Measurements from ENCODE around the gene ATP11A. TPM values are rescaled to one million over a fixed set of nuclear protein-coding genes. Genes with fewer than 3 reads are reported as not detected.

The ATP11A gene
- total and polyA plus RNA-seq, 7 donors: 0.69 to 22.9 (median 9.6) TPM

GRCh38 chr13:112891477-112892401 lies 201.9 kb downstream of the ATP11A start:
- no peak for DNase-seq
- no peaks in the 10 kb centered on the region for H3K9me3 ChIP-seq
- TF ChIP-seq POLR2A (IDR thresholded peaks at IDR 0.05): no peak
- TF ChIP-seq EP300 (IDR thresholded peaks at IDR 0.05): no peak
- no peak for TF ChIP-seq POLR2AphosphoS5 (IDR thresholded peaks at IDR 0.05)
- no peak for TF ChIP-seq CTCF (IDR thresholded peaks at IDR 0.05)
- H3K27ac ChIP-seq: no peak overlapping the region
- WGBS, 2 donors: 68 to 86% methylated on average over 40 of the region's 40 CpGs
- H3K4me1 ChIP-seq: peaks cover 0 to 24% (median 19%) of the 10 kb centered on the region in 4 donors
- intact Hi-C loops (cut with DNase I): no loop called here
- no peak overlapping the region for H3K4me3 ChIP-seq
- H3K27me3 ChIP-seq: peaks cover 21 to 40% (median 31%) of the 10 kb centered on the region in 3 donors
- no peaks in the 10 kb centered on the region for H3K36me3 ChIP-seq

- no peaks in the 10 kb centered on the region for H3K9me3 ChIP-seq
- no peak overlapping the region for H3K4me3 ChIP-seq
- no peak overlapping the region for H3K27ac ChIP-seq
- WGBS, 2 donors: 7 to 21% methylated on average over 22 of the region's 22 CpGs
- H3K36me3 ChIP-seq: no peaks in the 10 kb centered on the region
- DNase-seq: no peak
- TF ChIP-seq POLR2A (IDR thresholded peaks at IDR 0.05) (no peak), POLR2AphosphoS5 (IDR thresholded peaks at IDR 0.05) (no peak), CTCF (IDR thresholded peaks at IDR 0.05) (no peak), EP300 (IDR thresholded peaks at IDR 0.05) (no peak)
- intact Hi-C loops (cut with DNase I): no loop called here
- H3K4me1 ChIP-seq: peaks cover 0 to 24% (median 19%) of the 10 kb centered on the region in 4 donors
- peaks cover 21 to 48% (median 31%) of the 10 kb centered on the region in 3 donors for H3K27me3 ChIP-seq
Measured at GRCh38 chr13:112892426-112893206, 202.8 kb downstream of the ATP11A start.

- Histone ChIP-seq H3K27ac (no peak overlapping the region), H3K4me1 (peaks cover 0 to 24% (median 19%) of the 10 kb centered on the region in 4 donors), H3K9me3 (no peaks in the 10 kb centered on the region), H3K4me3 (no peak overlapping the region), H3K27me3 (peaks cover 21 to 50% (median 31%) of the 10 kb centered on the region in 3 donors), H3K36me3 (no peaks in the 10 kb centered on the region)
- intact Hi-C loops (cut with DNase I): no loop called here
- 20 to 57% methylated on average over 7 of the region's 7 CpGs for WGBS, 2 donors
- TF ChIP-seq EP300 (IDR thresholded peaks at IDR 0.05) (no peak), POLR2A (IDR thresholded peaks at IDR 0.05) (no peak), CTCF (IDR thresholded peaks at IDR 0.05) (no peak), POLR2AphosphoS5 (IDR thresholded peaks at IDR 0.05) (no peak)
- no peak for DNase-seq
Measured at GRCh38 chr13:112893207-112893569, 203.3 kb downstream of the ATP11A start.

DNA sequence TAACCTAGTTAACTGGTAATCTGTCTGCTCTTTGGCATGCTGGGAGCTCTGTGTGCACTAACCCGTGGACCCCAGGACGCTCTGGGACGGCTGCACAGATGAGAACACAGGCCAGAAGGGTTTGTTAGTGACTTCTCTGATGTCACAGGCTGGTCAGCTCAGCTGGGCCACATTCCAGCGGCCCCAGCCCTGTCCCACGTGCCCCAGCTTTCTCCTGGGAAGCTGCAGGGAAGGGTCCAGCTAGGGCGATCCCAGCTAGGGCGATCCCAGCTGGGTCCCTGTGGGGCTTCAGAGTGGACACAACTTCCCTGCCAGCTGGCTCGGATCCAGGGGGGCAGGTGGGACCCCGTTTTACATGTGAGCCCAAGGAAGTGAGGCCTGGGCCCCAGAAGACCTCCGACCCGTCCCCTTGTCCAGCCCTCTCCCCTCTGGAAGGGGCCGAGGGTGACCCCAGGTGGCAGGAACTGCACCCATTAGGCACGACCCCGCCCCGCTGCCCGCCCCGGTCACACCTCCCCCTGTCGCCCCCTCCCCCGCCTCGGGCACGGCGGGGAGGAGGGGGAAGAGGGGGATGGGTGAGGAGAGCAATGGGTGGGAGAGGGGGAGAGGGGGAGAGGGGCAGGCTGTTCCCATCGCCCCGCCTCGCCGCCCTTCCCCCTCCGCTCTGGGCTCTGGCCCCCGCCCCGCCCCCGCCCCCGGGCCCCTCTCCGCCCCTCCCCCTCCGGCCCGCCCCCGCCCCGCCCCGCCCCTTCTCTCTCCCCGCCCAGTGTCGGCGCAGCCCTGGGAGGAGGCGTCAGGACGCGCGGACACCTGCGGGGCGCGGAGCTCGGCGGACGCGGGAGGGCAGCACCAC lies 204.0 kb downstream of the ATP11A start:
- H3K27ac ChIP-seq: no peak overlapping the region
- 2 to 7% methylated on average over 40 to 44 of the region's 51 CpGs for WGBS, 2 donors
- peaks cover 0 to 24% (median 19%) of the 10 kb centered on the region in 4 donors for H3K4me1 ChIP-seq
- TF ChIP-seq EP300 (IDR thresholded peaks at IDR 0.05): no peak
- no peak for TF ChIP-seq POLR2AphosphoS5 (IDR thresholded peaks at IDR 0.05)
- no peak for TF ChIP-seq CTCF (IDR thresholded peaks at IDR 0.05)
- no peak for TF ChIP-seq POLR2A (IDR thresholded peaks at IDR 0.05)
- no peaks in the 10 kb centered on the region for H3K9me3 ChIP-seq
- intact Hi-C loops (cut with DNase I): no loop called here
- H3K27me3 ChIP-seq: peaks cover 21 to 53% (median 31%) of the 10 kb centered on the region in 3 donors
- H3K4me3 ChIP-seq: peak overlapping the region in 3 of 4 donors; percentile 33 to 53 (median 50)
- no peaks in the 10 kb centered on the region for H3K36me3 ChIP-seq
- DNase-seq: no peak

Data from sigmoid colon (tissue), 7 donors.